Subcutaneous adipose tissue (tissue), 4 donors: ENCODE results near the gene CISH. TPM values are rescaled to one million over a fixed set of nuclear protein-coding genes. Genes with fewer than 3 reads are reported as not detected.

Experiments
- total RNA-seq, 4 donors: library from RNA; depleted of rRNA; stranded (reverse); fragments of >200 nt; gene quantifications; one replicate each; pipeline ENCODE4 v1.1.0, GENCODE V29; 2016
- TF ChIP-seq, protein P1 (sequence below): fragments of 450-650 bp; IDR thresholded peaks from one replicate; pipeline ENCODE4 v1.5.1; 2016; ENCODE audit warnings: low read depth, mild to moderate bottlenecking, control low read depth, antibody characterized with exemption, moderate library complexity

The CISH gene
- total RNA-seq, 4 donors from 2014 or later = 3.5 to 25.9 (median 11.0) TPM

DNA sequence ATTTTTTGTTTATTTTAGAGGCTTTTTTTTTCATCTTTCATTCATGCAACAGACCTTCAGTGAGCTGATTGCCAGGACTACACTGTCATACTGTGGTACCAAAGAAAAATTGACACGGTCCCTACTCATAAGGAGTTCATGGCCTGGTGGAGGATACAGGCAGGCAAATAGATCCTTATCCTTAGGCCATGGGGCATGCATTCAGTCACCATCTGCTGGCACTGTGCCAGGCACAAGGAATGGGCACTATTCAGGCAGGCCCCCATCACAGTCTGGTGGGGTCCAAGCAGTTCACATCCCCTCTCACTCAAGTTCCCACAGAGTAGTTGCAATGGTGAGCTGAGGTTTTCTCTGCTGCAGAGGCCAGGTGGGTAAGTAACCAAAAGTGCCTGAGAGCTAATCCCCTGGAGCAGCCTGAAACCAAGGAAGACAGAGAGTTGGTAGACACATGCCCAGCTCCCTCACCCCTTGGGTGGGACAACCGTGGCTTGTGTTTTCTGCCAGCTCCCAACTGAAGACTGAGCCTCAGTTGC is 17.3 kb downstream of the CISH start:
- TF ChIP-seq, protein P1, sequence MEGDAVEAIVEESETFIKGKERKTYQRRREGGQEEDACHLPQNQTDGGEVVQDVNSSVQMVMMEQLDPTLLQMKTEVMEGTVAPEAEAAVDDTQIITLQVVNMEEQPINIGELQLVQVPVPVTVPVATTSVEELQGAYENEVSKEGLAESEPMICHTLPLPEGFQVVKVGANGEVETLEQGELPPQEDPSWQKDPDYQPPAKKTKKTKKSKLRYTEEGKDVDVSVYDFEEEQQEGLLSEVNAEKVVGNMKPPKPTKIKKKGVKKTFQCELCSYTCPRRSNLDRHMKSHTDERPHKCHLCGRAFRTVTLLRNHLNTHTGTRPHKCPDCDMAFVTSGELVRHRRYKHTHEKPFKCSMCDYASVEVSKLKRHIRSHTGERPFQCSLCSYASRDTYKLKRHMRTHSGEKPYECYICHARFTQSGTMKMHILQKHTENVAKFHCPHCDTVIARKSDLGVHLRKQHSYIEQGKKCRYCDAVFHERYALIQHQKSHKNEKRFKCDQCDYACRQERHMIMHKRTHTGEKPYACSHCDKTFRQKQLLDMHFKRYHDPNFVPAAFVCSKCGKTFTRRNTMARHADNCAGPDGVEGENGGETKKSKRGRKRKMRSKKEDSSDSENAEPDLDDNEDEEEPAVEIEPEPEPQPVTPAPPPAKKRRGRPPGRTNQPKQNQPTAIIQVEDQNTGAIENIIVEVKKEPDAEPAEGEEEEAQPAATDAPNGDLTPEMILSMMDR = no peak

- TF ChIP-seq, protein P1 = no peak
Measured at GRCh38 chr3:50592568-50592967, 19.0 kb downstream of the CISH start.

DNA sequence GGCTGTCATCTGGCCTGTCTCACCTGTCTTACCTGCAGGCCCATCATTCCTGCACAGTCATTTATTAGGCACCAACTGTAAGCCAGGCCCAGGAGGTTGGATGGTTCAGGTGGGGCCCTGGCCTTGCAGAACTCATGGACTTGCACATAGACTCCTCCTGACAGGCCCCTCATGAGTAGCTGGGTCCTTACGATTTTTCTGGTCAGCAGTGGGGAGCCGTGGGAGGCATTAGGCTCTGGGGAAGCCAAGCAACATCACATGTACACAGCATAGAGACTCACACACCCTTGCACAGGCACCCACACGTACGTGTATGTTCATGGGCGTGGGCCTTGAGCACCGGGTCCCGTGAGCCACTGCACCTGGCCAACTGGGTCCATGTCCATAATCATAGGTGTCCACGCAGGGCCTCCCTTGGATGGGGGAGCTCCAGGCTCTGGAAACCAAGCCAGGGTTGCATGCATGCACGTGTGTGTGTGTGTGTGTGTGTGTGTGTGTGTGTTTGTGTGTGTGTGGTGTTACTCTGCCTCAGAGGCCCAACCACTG is 20.3 kb downstream of the CISH start:
- TF ChIP-seq, protein P1 = no peak

DNA sequence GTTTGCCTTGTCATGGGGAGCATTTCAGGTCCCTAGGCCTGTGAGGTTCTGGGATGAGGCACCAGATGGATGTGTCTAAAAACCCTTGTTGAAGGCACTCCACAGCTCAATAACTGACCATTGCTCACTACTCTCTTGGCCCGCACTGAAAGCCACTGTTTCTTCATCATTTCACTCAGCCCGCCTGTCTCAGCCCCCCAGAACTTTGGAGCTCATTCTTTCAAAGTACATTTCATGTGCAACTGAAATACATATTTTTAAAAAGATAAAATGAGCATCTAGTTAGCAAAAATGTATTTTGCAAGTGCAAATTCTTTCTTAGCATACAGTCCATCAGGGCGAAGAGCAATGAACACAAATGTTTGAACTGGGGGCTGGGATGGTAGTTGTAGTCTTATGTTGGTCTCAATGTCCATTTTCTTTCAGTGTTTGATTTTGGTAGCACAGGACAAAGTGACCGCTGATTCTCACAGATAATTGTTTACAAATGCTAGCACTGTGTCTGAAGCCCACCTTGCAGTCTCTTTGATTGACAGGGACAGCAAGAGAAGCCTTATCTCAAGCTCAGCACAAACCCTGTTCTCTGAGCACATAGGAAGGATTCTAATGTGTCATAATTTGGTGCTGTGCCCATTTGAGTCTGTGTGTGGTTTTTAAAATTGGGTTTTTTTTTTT is 22.7 kb downstream of the CISH start:
- TF ChIP-seq, protein P1 = no peak

GRCh38 chr3:50587806-50588758 is 23.5 kb downstream of the CISH start:
- TF ChIP-seq, protein P1 = no peak

GRCh38 chr3:50587373-50587772 is 24.2 kb downstream of the CISH start:
- TF ChIP-seq, protein P1 = no peak

- TF ChIP-seq, protein P1 = no peak
Measured at GRCh38 chr3:50586763-50587070, 24.9 kb downstream of the CISH start.
